NT2/D1 (cell line): ENCODE measurements around the gene SLC7A1.

Experiments used
- SUZ12 ChIP-seq: IDR thresholded peaks from 2 replicates; pipeline ENCODE4 v1.6.1; 2011; ENCODE audit not compliant: insufficient read length, insufficient read depth; ENCODE audit errors: extremely low read depth
- YY1 ChIP-seq: IDR thresholded peaks from 2 replicates; pipeline ENCODE4 v1.6.1; 2011; ENCODE audit not compliant: insufficient read length, insufficient read depth
- ZNF274 ChIP-seq: IDR thresholded peaks from 2 replicates; pipeline ENCODE4 v1.6.1; 2011; ENCODE audit warnings: mild to moderate bottlenecking, low read depth, low read length

DNA sequence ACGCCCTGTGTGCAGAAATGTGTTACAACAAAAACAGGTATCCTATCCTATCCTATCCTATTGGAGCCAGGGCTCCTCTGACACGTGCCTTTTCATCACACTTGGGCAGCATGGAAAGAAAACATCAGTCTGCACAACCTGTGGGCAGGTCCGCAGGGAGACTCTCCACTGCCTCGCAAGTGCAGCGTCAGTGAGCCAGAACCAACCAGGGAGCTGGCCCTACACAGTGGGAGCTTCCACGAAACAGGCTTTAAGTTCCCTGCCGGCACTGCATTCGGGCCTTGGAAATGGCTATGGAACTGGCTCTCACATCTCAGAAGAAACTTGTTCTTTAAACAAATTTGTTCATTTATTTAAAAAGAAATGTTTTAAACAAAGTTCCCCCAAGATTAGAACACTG is 49.5 kb downstream of the SLC7A1 start:
- TF ChIP-seq SUZ12 (no peak), ZNF274 (no peak), YY1 (no peak)
